Prostate gland (tissue), 2 donors: ENCODE measurements around the gene PDXK.

Source experiments
- POLR2A ChIP-seq: fragments of 450-650 bp; IDR thresholded peaks from one replicate; pipeline ENCODE4 v1.6.1; 2016; ENCODE audit warnings: antibody characterized with exemption, mild to moderate bottlenecking
- POLR2AphosphoS5 ChIP-seq: sonication (generic); formaldehyde crosslinking; IDR thresholded peaks from one replicate; pipeline ENCODE4 v1.6.1; 2017; ENCODE audit warnings: antibody characterized with exemption
- TF ChIP-seq, protein P1 (sequence below), 4 experiments: fragments of 200-600 bp in 2 of 4; fragments of 450-650 bp in 2 of 4; sonication (generic) in 2 of 4; IDR thresholded peaks; 1 replicate in 3 of 4; 2 replicates in 1 of 4; pipeline ENCODE4 v1.5.1; 2016 to 2019; ENCODE audit warnings: antibody characterized with exemption in 4 of 4, mild to moderate bottlenecking in 2 of 4, moderate library complexity in 2 of 4

DNA sequence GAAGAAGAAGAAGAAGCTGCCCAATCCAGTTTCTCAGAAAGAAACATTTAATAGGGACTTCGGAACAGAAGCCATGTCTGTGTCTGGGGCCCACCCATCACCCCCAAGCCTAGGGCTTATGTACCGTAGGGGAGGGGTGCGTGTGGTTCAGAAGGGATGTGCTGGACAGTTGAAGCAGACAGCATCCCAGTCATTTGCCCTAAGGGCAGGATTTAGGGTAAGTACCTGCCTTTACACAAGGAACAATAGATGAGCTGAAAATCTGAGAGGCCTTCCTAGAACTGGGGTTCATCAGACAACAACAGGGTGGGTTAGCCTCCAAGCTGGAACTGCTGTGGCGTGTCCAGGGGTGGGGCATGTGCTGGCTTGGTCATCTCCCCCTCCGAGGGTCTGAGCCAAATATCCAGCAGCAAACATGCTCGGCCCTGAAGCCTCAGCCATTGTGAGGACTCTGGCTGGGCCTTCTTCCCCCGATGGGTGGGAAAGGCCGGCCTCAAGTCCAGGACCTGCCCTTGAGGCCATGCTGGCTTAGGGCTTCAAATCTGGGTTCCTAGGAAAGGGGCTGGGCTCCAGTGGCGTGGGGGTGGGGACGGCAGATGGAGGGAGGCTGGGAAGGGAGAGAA, 45.1 kb downstream of the PDXK start:
- TF ChIP-seq, protein P1, sequence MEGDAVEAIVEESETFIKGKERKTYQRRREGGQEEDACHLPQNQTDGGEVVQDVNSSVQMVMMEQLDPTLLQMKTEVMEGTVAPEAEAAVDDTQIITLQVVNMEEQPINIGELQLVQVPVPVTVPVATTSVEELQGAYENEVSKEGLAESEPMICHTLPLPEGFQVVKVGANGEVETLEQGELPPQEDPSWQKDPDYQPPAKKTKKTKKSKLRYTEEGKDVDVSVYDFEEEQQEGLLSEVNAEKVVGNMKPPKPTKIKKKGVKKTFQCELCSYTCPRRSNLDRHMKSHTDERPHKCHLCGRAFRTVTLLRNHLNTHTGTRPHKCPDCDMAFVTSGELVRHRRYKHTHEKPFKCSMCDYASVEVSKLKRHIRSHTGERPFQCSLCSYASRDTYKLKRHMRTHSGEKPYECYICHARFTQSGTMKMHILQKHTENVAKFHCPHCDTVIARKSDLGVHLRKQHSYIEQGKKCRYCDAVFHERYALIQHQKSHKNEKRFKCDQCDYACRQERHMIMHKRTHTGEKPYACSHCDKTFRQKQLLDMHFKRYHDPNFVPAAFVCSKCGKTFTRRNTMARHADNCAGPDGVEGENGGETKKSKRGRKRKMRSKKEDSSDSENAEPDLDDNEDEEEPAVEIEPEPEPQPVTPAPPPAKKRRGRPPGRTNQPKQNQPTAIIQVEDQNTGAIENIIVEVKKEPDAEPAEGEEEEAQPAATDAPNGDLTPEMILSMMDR (IDR thresholded peaks at IDR 0.05), result no peak
- no peak for TF ChIP-seq POLR2A
- no peak for TF ChIP-seq POLR2AphosphoS5
